Measurements from ENCODE around the gene ZNF530.

- no peak for TF ChIP-seq EZH2 (IDR thresholded peaks at IDR 0.05)
- TF ChIP-seq, protein P1, sequence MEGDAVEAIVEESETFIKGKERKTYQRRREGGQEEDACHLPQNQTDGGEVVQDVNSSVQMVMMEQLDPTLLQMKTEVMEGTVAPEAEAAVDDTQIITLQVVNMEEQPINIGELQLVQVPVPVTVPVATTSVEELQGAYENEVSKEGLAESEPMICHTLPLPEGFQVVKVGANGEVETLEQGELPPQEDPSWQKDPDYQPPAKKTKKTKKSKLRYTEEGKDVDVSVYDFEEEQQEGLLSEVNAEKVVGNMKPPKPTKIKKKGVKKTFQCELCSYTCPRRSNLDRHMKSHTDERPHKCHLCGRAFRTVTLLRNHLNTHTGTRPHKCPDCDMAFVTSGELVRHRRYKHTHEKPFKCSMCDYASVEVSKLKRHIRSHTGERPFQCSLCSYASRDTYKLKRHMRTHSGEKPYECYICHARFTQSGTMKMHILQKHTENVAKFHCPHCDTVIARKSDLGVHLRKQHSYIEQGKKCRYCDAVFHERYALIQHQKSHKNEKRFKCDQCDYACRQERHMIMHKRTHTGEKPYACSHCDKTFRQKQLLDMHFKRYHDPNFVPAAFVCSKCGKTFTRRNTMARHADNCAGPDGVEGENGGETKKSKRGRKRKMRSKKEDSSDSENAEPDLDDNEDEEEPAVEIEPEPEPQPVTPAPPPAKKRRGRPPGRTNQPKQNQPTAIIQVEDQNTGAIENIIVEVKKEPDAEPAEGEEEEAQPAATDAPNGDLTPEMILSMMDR (IDR thresholded peaks at IDR 0.05), result no peak
Observed at GRCh38 chr19:57583104-57583520, 16.6 kb upstream of the ZNF530 start.

Measured in neural progenitor cell (in vitro differentiated cells).